ENCODE measurements around the gene C17orf114.

- TF ChIP-seq, protein P1, sequence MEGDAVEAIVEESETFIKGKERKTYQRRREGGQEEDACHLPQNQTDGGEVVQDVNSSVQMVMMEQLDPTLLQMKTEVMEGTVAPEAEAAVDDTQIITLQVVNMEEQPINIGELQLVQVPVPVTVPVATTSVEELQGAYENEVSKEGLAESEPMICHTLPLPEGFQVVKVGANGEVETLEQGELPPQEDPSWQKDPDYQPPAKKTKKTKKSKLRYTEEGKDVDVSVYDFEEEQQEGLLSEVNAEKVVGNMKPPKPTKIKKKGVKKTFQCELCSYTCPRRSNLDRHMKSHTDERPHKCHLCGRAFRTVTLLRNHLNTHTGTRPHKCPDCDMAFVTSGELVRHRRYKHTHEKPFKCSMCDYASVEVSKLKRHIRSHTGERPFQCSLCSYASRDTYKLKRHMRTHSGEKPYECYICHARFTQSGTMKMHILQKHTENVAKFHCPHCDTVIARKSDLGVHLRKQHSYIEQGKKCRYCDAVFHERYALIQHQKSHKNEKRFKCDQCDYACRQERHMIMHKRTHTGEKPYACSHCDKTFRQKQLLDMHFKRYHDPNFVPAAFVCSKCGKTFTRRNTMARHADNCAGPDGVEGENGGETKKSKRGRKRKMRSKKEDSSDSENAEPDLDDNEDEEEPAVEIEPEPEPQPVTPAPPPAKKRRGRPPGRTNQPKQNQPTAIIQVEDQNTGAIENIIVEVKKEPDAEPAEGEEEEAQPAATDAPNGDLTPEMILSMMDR (IDR thresholded peaks at IDR 0.05), result no peak
- TF ChIP-seq POLR2AphosphoS5 (IDR thresholded peaks at IDR 0.05; ENCODE audit: insufficient read depth in 1 of 2, low read depth in 1 of 2) (no peak), POLR2A (IDR thresholded peaks at IDR 0.05) (no peak)
Measured at GRCh38 chr17:4827399-4827798, 25.3 kb upstream of the C17orf114 start.
